Kidney glomerular epithelial cell (primary cell): Measurements from ENCODE around the gene RASA4.
"Not testable (repeated sequence)": the region's sequence is repeated elsewhere in the genome, so short reads cannot be mapped to it uniquely, and the experiment has no call there.

Experiments used
- DNase-seq: peaks from one replicate; lab custom pipeline; 2025; lab: John Stamatoyannopoulos, UW

Gene RASA4

DNA sequence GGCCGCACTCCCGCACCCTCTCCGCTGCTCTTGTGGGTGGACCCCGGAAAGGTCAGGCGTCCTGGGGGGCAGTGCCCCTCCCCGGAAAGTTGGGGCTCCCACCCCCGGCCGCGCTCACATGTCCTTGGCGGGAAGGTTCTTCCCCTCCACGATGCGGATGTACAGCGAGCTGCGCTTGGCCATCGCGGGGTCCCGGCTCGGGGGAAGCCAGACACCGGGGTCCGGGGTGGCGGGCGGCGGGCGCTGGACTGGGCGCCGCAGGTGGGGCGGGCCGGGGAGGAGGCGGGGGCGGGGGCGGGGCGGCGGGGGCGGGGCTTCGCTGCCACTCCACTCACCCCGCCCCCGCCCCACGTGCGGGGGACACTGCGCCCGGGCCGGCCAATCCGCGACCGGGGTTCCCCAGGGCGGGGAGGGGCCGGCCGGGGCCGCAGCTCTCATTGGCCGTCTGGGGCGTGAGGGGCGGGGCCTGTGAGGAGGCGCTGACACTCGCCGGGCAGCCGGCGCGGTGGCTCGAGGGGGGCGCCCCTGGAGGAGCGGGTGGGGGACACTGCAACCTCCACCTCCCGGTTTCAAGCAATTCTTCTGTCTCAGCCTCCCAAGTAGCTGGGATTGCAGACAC, at the start of gene RASA4:
Gene RASA4, minus strand, starts transcription at position 250 of the 619 bp plus-strand sequence. Its CDS starts 67 bp downstream, at position 183.
- DNase-seq: not testable (repeated sequence)

DNA sequence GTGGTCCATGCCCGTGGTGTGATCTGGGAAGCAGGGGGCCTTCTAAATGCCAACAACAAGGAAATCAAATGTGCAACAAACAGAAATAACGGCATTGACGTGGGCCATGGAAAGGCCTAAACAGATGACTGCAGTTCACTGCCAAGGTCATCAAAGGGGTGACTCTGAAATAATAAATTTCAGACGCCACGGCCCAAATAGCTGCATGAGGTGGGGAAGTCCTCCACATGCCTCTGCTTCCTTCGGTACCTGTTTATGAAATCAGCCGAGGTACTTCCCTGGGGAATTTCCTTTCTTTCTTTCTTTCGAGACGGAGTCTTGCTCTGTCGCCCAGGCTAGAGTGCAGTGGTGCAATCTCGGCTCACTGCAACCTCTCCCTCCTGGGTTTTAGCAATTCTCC, 48.2 kb upstream of the RASA4 start:
- DNase-seq: not testable (repeated sequence)

DNA sequence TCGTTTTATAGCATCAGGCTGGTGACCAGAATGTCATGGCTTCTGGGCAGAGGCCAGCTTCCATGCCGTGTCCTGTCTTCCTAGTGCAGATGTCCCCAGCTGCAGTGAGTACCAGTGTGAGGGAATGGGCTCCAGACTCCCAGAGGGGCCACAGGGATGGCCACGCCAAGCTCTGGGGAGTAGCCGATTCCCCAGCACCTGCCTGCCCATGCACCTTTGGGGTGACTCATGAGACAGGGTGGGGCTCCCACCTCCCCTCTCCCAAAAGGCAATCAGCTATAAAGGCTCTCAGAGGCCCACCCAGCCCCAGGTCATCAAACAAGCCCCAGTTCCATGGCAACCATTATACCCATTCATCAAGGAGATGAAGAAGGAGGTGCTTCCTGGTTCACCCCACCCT, 33.4 kb upstream of the RASA4 start, which contains the start of gene SPDYE2B:
Gene SPDYE2B, plus strand, starts transcription at position 396 of the 400 bp plus-strand sequence. CDS start 2,030 bp downstream, outside the sequence.
- DNase-seq: not testable (repeated sequence)

GRCh38 chr7:102647813-102648212, 31.3 kb upstream of the RASA4 start:
- not testable (repeated sequence) for DNase-seq

DNA sequence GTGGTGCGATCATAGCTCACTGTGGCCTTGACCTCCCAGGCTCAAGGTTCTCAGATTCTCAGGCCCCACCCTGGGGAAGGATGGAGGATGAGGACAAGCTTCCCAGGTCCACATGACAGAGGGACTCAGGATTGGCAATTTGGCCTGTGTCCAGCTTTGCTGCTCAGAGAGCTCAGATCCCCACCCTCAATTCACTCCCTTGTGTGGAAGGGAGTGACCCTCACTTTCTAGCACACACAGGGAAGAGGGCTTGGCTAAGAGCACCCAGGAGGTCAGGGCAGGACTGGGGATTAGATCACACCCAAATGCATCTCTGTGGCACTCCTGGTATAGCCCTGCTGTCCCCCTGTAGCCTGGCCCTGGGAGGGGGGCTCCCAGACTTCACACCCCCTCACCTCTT, 26.8 kb upstream of the RASA4 start:
- not testable (repeated sequence) for DNase-seq

GRCh38 chr7:102642691-102643090, 26.1 kb upstream of the RASA4 start, which contains the start of gene UPK3BL1:
Gene UPK3BL1, minus strand, starts transcription at chr7:102642791. Its CDS starts 50 bp downstream, at chr7:102642741.
- not testable (repeated sequence) for DNase-seq

GRCh38 chr7:102638848-102639247, 22.3 kb upstream of the RASA4 start:
- not testable (repeated sequence) for DNase-seq

- DNase-seq: not testable (repeated sequence)
These were observed 20.4 kb upstream of the RASA4 start for GRCh38 chr7:102636956-102637355.

- DNase-seq: not testable (repeated sequence)
These were observed 18.8 kb upstream of the RASA4 start for GRCh38 chr7:102635354-102635753.

- DNase-seq: not testable (repeated sequence)
These were observed 17.7 kb upstream of the RASA4 start for GRCh38 chr7:102634299-102634698.

DNA sequence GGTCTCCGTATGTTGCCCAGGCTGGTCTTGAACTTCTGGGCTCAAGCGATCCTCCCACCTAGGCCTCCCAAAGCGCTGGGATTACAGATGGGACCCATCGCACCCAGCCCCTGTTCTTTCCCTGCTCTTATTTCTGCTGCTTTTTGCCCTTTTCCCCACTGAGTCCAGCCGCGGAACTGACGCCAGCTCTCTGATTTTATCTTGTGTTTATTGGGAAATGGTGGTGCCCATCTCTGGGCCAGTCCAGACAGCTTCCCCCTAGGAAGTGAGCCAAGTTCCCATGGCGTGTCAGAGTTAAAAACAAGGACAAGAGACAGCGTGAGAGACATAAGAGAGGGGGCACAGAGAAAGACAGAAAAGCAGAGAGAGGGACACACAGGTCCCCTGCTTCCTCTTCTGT, 14.1 kb upstream of the RASA4 start:
- DNase-seq: not testable (repeated sequence)

DNA sequence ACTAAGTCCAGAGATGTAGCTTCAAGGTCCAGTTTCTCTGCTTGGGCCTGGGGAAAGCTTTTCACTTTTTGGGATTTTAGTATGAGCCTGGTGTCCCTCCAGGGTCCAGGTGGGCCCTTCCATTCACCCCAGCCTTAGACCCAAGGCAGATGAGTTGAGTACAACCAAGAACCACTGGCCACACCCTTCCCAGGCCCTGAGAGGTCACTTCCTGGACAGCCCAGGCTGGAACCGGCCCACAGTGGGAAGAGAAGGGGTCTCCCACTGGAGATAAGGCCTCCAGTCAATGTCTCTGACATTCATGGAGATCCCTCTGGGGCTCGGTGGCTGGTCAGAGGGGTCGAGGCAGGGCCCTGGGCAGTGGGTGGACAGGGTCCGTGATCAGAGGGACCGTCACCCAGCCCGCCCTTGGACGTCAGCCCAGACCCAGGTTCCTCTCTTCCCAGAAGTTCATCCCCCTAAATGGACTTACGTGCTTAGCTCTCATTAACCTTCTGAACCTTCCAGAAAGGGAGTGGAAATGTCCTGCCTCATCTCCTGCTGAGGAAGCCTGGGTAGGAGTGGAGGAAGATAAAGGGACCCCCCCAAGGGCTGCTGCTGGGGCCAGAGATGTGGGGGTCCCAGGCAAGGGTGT, 10.8 kb upstream of the RASA4 start:
- not testable (repeated sequence) for DNase-seq

DNA sequence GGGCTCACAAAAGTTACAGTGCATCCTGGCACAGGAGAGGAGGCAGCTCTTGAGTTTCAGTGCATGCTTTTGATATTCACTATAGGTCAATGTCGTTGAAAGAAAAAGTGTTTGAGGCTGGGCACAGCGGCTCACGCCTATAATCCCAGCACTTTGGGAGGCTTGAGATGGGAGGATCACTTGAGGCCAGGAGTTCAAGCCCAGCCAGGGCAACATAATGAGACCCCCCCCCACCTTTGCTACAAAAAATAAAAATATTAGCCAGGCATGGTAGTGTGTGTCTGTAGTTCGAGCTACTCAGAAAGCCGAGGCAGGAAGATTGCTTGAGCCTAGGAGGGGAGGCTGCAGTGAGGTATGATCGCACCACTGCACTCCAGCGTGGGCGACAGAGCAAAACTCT, 1.6 kb upstream of the RASA4 start:
- not testable (repeated sequence) for DNase-seq

- DNase-seq: not testable (repeated sequence)
These were observed 626 bp downstream of the RASA4 start for GRCh38 chr7:102615930-102616329.

DNA sequence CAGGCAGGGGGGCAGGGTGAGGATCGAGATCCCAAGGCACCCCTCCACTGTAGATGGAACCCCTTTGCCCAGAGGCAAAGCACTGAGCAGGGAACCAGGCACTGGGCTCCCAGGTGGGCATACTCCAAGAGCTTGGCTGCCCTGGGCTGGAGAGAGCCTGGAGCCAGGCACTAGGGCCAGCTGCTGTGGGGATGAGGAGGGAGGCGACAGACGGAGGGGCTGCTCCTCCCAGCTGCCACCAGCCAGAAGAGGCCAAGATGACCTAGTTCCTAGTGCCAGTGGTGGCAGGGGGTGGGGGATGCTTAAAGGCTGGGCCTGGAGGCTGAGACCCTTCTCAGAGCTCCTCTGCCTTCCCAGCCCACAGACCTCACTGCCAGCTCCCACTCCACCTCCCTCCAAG, 1.7 kb downstream of the RASA4 start:
- not testable (repeated sequence) for DNase-seq

- not testable (repeated sequence) for DNase-seq
These were observed 2.2 kb downstream of the RASA4 start for GRCh38 chr7:102614346-102614697.

- not testable (repeated sequence) for DNase-seq
These were observed 2.8 kb downstream of the RASA4 start for GRCh38 chr7:102613575-102614345.

GRCh38 chr7:102611675-102612325, 4.8 kb downstream of the RASA4 start:
- not testable (repeated sequence) for DNase-seq

- not testable (repeated sequence) for DNase-seq
These were observed 5.4 kb downstream of the RASA4 start for GRCh38 chr7:102611013-102611674.

- DNase-seq: not testable (repeated sequence)
These were observed 6.1 kb downstream of the RASA4 start for GRCh38 chr7:102610441-102610840.

DNA sequence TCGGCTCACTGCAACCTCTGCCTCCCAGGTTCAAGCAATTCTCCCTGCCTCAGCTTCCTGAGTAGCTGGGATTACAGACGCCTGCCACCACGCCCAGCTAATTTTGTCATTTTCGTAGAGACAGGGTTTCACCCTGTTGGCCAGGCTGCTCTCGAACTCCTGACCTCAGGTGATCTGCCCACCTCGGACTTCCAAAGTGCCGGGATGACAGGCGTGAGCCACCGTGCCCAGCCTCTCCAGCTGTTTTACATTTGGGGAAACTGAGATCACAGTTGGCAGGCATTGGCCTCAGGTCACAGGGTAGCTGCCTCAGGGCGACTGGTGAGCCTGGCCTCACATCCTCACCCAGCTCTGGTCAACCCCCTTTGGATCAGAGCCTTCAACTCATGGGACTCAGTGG, 6.8 kb downstream of the RASA4 start:
- DNase-seq: not testable (repeated sequence)
